G401 (cell line): ENCODE measurements around the gene GALM. TPM values are rescaled to one million over a fixed set of nuclear protein-coding genes. Genes with fewer than 3 reads are reported as not detected.
"Not testable (repeated sequence)": the region's sequence is repeated elsewhere in the genome, so short reads cannot be mapped to it uniquely, and the experiment has no call there.

Source experiments
- DNase-seq: peaks from one replicate; pipeline ENCODE4 v3.0.0-alpha.2; 2015; ENCODE audit warnings: low spot score
- in situ Hi-C: cut with HindIII; loops from 2 replicates; pipeline ENCODE4 v1.10.0; 2016; ENCODE audit warnings: low sequenced_read_pairs, mixed read lengths
- total RNA-seq: library from RNA; depleted of rRNA; stranded (reverse); fragments of >200 nt; shearing (Covaris generic); gene quantifications from 2 replicates; pipeline ENCODE4 v1.2.3, GENCODE V29; 2014

The GALM gene
- total RNA-seq, 1 experiment from 2014 or later, result 37.0 TPM

GRCh38 chr2:38671946-38672345, 6.0 kb downstream of the GALM start:
- in situ Hi-C loops, result no loop called here
- no peak for DNase-seq

DNA sequence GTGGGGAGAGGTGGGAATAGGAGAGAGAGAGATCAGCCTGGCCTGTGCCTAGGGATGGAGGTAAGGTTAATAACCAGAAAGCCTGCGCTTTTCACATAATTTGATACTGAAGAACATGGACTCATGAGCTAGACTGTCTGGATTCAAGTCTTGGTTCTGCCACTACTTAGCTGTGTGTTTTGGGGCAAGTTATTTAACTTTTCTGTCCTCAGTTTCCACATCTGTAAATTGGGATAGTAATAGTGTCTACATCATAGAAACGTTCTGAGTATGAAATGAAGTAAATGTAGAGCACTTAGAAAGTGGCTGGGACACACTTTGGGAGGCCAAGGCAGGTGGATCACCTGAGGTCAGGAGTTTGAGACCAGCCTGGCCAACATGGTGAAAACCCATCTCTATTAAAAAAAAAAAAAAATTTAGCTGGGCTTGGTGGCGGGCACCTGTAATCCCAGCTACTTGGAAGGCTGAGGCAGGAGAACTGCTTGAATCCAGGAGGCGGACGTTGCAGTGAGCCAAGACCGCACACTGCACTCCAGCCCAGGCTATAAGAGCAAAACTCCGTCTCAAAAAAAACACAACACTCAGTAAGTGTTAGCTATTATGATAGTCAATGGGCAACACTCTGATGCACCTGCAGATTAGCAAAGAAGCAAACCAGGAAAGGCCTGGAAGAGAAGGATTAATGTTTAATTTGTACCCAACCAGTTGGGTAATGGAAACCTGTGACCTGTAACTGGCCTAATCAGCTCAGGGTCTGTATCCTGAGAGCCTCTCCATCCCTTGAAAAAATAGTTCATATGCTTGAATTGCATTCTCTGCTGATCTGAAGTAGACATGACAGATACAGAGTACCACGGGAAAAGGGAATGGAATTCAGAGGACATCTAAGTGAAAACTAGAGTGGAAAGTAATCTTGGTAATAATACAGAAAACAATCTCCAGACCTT, 6.8 kb downstream of the GALM start:
- in situ Hi-C loops, result no loop called here
- DNase-seq, result no peak

DNA sequence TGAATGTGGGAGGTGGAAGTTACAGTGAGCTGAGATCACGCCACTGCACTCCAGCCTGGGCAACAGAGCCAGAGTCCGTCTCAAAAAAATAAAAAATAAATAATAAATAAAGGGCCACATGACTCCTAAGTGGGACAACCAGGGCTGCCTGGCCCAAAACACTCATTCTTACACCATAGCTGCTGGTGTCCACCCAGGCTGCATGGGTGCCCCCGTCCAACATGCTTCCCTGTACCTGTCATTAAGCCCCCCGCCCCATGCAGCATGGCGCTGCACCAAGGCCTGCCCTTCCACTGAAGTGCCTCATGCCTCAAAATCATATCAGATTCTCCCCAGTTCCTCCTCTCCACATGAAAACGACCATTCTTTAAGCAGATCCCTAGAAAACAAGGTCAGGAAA, 10.8 kb downstream of the GALM start:
- no peak for DNase-seq
- in situ Hi-C loops, result no loop called here

GRCh38 chr2:38680868-38681267, 15.0 kb downstream of the GALM start:
- in situ Hi-C loops, result not testable (repeated sequence)

GRCh38 chr2:38682008-38682575, 16.2 kb downstream of the GALM start:
- in situ Hi-C loops, result no loop called here
- DNase-seq, result no peak

More at GRCh38 chr2:38680868-38681267, 15.0 kb downstream of the GALM start:
- not testable (repeated sequence) for DNase-seq

DNA sequence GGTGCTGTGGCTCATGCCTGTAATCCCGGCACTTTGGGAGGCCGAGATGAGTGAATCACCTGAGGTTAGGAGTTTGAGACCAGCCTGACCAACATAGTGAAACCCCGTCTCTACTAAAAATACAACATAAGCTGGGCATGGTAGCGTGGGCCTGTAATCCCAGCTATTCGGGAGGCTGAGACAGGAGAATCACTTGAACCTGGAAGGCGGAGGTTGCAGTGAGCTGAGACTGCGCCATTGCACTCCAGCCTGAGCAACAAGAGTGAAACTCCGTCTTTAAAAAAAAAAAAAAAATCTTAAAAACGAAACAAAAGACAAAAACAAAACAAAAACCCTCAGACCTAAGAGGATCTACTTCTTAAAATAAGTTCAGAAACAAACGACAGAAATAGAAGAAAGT, 16.7 kb downstream of the GALM start:
- in situ Hi-C loops, DNase-seq: not testable (repeated sequence)

GRCh38 chr2:38683766-38684165, 17.9 kb downstream of the GALM start:
- in situ Hi-C loops, result no loop called here
- no peak for DNase-seq

- no peak for DNase-seq
- in situ Hi-C loops, result no loop called here
These were observed 19.3 kb downstream of the GALM start for GRCh38 chr2:38685116-38685735.

- in situ Hi-C loops, result no loop called here
- no peak for DNase-seq
These were observed 24.8 kb downstream of the GALM start for GRCh38 chr2:38690499-38691420.

DNA sequence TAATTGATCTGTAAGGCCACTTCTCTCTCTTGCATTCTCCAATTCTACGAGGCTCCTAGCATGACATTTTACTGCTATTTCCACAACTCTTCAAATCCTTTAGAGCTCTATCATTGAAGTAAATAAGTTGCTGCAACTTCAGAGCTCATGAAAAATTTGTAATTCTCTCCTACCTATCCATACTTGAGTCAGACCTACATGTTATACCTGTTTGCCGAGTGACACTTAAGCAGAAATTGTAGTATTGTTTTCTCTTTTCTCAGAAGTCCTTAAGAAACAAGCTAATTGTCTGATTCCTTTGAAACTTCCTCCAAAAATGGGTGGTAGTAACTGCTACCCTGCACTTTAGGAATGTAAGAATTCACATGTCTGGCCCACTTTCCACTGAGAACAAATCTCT, 26.1 kb downstream of the GALM start:
- in situ Hi-C loops, result no loop called here
- no peak for DNase-seq

DNA sequence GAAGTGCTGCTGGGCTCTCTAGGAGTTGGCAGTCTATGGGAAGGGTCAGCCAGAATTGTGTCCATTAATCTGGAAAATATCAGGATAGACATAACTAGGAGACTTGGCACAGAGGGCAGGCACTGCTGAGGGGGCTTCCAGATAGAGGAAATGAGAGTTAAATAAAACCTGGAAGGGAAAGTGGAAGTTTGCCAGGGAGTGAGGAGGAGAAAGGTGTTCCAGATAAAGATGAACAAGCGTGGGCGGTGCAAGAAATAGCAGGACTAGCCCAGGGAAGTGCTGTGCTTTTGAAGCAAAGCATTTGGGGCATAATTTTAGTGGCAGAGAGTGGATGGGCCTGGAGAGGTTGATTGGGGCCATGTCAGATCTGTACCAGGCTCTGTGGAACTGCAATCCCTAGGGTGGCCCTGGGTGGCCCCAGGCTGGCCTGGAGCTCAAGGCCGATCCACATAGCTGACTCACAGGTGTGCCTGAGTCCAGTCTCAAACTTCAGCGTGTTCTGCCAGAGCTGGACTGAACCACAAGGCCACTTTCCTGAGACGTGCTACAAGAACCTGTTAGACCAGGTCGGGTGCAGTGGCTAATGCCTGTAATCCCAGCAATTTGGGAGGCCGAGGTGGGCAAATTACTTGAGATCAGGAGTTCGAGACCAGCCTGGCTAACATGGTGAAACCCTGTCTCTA, 26.9 kb downstream of the GALM start:
- peak; percentile 95 for DNase-seq
- in situ Hi-C loops, result no loop called here

GRCh38 chr2:38697116-38697840, 31.4 kb downstream of the GALM start:
- no peak for DNase-seq
- in situ Hi-C loops, result no loop called here

GRCh38 chr2:38698467-38699003, 32.6 kb downstream of the GALM start:
- in situ Hi-C loops, result no loop called here
- no peak for DNase-seq

DNA sequence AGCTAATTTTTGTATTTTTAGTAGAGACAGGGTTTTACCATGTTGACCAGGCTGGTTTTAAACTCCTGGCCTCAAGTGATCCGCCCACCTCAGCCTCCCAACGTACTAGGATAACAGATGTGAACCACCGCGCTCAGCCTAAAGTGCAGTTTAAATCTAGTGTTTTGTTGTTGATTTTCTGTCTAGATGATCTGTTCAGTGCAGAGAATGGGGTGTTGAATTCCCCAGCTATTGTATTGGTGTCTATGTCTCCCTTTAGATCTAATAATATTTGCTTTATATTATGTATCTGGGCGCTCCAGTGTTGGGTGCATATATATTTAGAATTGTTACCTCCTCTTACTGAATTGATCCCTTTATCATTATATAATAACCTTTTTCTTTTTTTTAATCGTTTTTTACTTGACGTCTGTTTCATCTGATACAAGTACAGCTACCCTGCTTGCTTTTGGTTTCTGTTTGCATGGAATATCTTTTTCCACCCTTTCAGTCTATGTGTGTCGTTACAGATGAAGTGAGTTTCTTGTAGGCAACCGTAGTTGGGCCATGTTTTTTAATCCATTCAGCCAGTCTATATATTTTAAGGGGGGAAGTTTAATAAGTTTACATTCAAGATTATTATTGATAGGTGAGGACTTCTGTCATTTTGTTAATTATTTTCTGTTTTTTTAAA, 34.3 kb downstream of the GALM start:
- DNase-seq, result no peak
- in situ Hi-C loops, result no loop called here

DNA sequence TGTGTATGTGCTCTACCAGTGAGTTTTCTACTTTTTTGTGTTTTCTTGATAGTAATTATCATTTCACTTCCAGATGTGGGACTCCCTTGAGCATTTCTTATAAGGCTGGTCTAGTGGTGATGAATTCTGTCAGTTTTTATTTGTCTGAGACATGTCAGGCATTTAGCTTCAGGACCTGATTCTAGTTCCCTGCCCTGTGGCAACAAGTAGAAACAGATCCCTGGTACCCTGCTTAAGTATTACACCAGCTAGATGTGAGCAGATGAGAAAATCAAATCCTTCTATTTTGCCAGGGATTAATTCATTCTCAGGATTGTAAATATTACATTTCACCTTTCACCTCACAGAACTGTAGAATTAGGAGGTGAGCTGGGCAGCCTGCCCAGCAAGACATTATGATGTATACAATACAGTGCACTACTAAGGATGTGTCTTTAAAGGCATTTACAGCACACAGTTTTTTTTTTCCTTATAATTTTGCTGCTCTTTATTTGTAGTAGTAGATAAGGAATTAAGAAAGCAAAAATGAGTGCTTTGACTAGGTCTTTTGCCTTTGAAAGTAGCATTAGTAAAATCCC, 35.1 kb downstream of the GALM start:
- in situ Hi-C loops, result no loop called here

GRCh38 chr2:38701542-38701941, 35.6 kb downstream of the GALM start:
- DNase-seq, result no peak
- in situ Hi-C loops, result no loop called here

More for the DNA sequence above, 35.1 kb downstream of the GALM start:
- no peak for DNase-seq

GRCh38 chr2:38702413-38702812, 36.5 kb downstream of the GALM start:
- no peak for DNase-seq
- in situ Hi-C loops, result no loop called here
